HG02885 (cell line): ENCODE measurements around the gene FCMR.
"Not testable (repeated sequence)": the region's sequence is repeated elsewhere in the genome, so short reads cannot be mapped to it uniquely, and the experiment has no call there.

ENCODE experiments used
- ATAC-seq: cut with Tn5 transposase; IDR thresholded peaks from one replicate; pipeline ENCODE4 v1.9.1; 2021; ENCODE audit warnings: mild to moderate bottlenecking; ENCODE audit not compliant: unreplicated experiment, poor library complexity

Gene FCMR

GRCh38 chr1:206924592-206925105 is 2.9 kb upstream of the FCMR start:
- ATAC-seq: peak; percentile 35

DNA sequence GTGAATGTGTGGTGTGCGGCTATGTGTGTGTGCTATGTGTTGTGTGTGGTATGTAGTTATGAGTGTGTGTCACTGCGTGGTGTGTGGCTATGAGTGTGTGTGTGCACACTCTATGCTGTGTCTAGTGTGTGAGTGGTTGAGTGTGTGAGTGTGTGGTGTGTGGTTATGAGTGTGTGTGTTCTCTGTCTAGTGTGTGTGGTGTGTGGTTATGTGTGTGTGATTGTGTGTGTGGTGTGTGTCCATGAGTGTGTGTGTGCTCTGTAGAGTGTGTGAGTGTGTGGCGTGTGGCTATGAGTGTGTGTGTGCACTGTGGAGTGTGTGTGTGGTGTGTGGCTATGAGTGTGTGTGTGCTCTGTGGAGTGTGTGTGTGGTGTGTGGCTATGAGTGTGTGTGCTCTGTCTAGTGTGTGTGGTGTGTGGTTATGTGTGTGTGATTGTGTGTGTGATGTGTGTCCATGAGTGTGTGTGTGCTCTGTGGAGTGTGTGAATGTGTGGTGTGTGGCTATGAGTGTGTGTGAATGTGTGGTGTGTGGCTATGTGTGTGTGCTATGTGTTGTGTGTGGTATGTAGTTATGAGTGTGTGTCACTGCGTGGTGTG is 2.3 kb upstream of the FCMR start:
- not testable (repeated sequence) for ATAC-seq

- peak; percentile 57 for ATAC-seq
Observed at GRCh38 chr1:206923009-206923960, 1.5 kb upstream of the FCMR start.

- no peak for ATAC-seq
Observed at GRCh38 chr1:206922524-206922923, 783 bp upstream of the FCMR start.

DNA sequence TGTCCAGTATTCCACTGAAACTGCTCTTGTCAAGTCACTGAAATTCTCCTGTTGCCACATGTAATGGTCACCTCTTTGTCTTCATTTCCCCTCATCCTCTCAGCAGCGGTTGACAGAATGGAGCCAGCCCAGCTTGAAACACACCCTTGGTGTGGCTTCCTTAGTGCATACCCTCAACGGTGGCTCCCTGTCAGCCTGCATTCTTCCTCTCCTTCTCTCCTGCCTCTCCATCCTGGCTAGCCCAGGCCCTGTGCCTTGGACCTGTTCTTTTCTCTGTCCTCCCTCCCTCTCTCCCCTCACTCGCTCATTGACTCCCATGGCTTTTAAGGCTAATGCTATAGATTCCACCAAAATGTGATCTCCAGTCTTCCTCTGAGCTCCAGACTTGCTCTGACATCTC is 3.7 kb downstream of the FCMR start:
- ATAC-seq: no peak

GRCh38 chr1:206916000-206916709 is 5.6 kb downstream of the FCMR start:
- ATAC-seq: no peak

GRCh38 chr1:206915030-206915735 is 6.6 kb downstream of the FCMR start:
- no peak for ATAC-seq

DNA sequence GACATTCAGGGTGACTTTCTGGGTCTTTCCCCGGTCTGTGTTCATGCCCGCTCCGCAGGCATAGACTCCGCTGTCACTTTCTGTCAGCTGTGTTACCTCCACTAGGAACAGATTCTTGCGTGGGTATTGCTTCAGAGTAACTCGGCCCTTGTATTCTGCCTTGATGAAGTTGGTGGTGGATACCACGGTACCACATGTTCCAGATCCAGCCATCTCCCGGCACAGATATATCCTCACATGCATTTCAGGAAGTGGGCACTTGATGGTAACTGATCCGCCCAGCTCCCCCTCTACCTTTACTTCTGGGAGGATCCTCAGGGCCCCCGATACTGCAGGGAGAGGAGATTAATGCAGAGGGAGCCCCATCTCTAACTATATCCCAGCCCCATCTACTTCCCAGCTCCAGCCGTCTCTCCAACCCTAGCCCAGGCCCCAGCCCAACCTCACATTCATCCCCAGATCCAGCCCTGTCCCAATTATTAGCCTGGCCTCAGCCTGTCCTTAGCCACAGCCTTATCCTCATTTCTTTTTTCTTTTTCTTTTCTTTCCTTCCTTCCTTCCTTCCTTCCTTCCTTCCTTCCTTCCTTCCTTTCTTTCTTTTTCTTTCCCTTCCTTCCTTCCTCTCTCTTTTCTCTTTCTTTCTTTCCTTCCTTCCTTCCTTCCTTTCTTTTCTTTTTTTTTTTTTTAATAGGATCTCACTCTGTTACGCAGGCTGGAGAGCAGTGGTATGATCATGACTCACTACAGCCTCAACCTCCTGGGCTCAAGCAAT is 7.8 kb downstream of the FCMR start:
- ATAC-seq: no peak

DNA sequence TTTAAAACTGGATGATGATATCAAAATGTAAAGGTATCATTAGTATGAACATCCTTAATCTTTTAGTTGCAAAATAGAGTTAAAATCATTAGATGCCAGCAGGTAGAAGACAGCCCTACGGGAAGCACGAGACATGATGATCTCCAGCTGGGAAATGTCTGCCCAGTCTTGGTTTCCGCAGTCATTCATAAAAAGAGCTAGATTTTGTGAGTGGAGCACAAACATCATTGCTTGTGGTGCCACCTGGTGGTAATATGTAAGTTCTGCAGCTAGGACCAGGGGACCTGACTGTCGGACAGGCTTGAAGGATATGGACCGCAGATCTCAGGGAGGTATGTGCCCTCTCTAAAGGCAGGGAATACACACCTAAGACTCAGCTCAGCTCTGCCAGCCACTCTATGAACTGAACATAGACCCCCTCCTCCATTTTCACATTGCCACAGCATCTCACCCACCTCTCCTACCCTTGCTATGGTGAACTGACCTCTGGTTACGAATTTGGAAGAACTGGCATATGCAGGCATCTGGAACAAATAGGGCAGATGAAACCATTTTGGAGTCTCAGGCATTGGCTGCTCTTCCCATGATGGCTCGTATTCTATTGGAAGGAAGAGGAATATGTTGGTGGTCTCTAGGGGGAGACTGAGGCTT is 9.2 kb downstream of the FCMR start:
- no peak for ATAC-seq

- ATAC-seq: no peak
Observed at GRCh38 chr1:206911064-206911663, 10.6 kb downstream of the FCMR start.

GRCh38 chr1:206909883-206910318 is 11.8 kb downstream of the FCMR start:
- no peak for ATAC-seq

- ATAC-seq: no peak
Observed at GRCh38 chr1:206909161-206909882, 12.4 kb downstream of the FCMR start.

DNA sequence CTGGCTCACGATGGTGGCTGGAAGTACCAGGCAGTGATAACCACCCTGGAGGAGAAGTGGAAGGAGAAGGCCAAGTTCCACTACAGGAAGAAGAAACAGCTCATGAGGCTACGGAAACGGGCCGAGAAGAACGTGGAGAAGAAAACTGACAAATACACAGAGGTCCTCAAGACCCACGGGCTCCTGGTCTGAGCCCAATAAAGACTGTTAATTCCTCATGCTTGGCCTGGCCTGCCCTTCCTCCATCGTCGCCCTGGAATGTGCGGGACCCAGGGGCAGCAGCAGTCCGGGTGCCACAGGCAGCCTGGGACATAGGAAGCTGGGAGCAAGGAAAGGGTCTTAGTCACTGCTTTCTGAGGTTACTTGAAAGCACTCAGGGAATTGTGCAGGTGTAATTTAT is 13.7 kb downstream of the FCMR start:
- ATAC-seq: no peak

DNA sequence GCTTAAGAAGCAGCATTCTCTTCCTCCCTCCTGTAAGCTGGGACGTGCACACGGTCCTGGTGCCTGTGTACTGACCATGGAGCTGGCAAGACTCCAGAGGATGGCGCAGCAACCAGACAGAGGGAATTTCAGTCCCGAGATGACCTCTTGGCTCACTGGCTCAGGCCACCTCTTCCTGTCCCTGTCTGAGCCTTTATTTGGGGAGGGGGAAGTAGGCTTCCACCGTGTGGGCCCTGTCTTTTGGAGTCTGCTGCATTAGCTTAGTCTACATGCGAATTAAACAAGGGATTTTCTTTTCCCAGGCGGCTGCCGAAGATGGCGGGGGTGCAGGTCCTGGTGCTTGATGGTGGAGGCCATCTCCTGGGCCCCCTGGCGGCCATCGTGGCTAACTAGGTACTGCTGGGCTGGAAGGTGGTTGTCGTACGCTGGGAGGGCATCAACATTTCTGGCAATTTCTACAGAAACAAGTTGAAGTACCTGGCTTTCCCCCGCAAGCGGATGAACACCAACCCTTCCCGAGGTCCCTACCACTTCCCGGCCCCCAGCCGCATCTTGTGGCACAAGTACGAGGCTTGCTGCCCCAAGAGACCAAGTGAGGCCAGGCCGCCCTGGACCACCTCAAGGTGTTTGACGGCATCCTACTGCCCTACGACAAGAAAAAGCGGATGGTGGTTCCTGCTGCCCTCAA is 14.3 kb downstream of the FCMR start:
- ATAC-seq: no peak

- ATAC-seq: peak; percentile 67
Observed at GRCh38 chr1:206905295-206906164, 16.2 kb downstream of the FCMR start.

DNA sequence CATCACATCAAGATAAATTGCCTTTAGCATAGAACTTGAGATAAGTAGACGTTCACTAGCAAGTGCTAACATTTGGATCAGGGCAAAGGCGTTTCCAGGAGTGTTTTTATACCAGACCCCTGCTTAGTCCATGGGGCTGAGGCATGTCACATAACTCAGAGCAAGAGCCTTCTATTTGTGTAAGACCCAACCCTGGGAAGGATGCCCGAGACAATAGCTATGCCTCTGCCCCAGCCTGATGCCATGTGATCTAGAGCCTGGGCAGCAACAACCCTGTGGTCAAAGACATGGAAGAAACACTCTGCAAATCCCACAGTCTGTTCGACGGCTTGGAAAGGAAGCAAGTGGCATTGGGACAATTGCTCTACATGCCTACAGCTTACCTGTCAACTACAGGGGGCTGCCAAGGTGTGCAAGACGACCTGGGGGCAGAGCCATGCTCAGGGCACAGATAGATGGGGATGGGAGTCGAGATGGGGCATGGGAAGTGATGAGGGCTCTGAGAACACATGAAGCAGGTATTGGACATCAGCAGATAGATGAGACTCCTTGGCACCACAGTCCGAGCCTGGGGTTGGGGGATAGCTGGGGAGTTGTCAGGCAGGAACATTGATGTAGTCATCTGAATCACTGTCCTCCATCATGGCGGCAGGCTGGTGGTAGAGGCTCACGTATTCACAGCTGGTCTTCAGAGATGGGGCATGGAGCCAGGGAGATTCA is 17.2 kb downstream of the FCMR start:
- ATAC-seq: no peak
